GM19438 (cell line): Measurements from ENCODE around the gene SCARB1.
"Not testable (repeated sequence)": the region's sequence is repeated elsewhere in the genome, so short reads cannot be mapped to it uniquely, and the experiment has no call there.

ENCODE experiments used
- ATAC-seq: cut with Tn5 transposase; IDR thresholded peaks from one replicate; pipeline ENCODE4 v1.9.1; 2021; ENCODE audit warnings: low read depth; ENCODE audit not compliant: unreplicated experiment

The SCARB1 gene, protein sequence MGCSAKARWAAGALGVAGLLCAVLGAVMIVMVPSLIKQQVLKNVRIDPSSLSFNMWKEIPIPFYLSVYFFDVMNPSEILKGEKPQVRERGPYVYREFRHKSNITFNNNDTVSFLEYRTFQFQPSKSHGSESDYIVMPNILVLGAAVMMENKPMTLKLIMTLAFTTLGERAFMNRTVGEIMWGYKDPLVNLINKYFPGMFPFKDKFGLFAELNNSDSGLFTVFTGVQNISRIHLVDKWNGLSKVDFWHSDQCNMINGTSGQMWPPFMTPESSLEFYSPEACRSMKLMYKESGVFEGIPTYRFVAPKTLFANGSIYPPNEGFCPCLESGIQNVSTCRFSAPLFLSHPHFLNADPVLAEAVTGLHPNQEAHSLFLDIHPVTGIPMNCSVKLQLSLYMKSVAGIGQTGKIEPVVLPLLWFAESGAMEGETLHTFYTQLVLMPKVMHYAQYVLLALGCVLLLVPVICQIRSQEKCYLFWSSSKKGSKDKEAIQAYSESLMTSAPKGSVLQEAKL

DNA sequence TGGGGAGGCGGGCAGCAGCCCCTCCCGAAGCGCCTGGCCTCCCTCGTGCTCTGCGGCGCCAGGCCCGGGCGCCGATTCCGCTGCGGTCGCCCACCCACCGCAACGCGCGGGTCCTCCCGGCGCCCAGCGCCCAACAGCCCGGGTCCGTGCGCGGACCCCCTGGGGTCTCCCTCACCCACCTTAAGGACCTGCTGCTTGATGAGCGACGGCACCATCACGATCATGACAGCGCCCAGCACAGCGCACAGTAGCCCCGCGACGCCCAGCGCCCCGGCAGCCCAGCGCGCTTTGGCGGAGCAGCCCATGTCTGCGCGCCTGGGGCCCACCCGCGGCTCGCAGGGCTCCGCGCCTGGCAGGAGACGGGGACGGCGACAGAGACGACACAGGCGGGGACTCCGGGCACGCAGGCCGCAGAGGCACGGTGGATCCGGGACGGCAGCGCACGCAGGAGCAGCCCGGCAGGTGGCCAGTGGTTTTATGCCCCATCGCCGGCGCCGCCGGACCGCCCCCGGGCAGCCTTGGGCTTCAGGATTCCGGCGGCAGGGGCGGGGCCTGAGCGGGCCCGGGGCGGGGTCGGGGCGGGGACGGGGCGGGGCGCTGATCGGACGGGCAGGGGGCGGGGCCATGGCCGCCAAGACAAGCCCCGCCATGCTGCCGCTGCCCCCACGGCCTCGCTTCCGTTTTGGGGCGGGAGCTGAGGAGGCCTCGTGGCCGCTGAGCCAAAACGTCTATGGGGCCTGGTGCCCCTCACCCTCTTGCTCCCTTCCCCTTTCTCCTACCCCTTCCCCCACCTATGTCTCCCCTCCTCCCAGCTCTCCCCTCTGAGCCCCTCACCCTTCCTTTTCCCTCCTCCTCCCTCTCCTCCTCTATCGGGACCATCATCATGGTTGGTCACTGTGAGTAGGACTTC is at the start of gene SCARB1:
Gene SCARB1, minus strand, starts transcription at position 449 of the 910 bp plus-strand sequence. Its CDS starts 144 bp downstream, at position 305.
- ATAC-seq = peak; percentile 70

DNA sequence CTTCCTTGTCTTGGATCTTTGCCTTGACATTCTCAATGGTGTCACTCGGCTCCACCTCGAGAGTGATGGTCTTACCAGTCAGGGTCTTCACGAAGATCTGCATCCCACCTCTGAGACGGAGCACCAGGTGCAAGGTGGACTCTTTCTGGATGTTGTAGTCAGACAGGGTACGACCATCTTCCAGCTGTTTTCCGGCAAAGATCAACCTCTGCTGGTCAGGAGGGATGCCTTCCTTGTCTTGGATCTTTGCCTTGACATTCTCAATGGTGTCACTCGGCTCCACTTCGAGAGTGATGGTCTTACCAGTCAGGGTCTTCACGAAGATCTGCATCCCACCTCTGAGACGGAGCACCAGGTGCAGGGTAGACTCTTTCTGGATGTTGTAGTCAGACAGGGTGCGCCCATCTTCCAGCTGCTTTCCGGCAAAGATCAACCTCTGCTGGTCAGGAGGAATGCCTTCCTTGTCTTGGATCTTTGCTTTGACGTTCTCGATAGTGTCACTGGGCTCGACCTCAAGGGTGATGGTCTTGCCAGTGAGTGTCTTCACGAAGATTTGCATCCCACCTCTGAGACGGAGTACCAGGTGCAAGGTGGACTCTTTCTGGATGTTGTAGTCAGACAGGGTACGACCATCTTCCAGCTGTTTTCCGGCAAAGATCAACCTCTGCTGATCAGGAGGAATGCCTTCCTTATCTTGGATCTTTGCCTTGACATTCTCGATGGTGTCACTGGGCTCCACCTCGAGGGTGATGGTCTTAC is 49.0 kb upstream of the SCARB1 start:
- not testable (repeated sequence) for ATAC-seq

DNA sequence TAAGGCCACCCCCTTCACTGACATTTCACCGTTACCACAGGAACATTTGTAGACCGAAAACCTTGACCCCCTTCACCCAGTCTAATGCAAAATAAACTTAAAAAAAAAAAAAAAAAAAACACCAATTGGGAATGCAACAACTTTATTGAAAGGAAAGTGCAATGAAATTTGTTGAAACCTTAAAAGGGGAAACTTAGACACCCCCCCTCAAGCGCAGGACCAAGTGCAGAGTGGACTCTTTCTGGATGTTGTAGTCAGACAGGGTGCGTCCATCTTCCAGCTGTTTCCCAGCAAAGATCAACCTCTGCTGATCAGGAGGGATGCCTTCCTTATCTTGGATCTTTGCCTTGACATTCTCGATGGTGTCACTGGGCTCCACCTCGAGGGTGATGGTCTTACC is 47.9 kb upstream of the SCARB1 start:
- ATAC-seq = not testable (repeated sequence)

DNA sequence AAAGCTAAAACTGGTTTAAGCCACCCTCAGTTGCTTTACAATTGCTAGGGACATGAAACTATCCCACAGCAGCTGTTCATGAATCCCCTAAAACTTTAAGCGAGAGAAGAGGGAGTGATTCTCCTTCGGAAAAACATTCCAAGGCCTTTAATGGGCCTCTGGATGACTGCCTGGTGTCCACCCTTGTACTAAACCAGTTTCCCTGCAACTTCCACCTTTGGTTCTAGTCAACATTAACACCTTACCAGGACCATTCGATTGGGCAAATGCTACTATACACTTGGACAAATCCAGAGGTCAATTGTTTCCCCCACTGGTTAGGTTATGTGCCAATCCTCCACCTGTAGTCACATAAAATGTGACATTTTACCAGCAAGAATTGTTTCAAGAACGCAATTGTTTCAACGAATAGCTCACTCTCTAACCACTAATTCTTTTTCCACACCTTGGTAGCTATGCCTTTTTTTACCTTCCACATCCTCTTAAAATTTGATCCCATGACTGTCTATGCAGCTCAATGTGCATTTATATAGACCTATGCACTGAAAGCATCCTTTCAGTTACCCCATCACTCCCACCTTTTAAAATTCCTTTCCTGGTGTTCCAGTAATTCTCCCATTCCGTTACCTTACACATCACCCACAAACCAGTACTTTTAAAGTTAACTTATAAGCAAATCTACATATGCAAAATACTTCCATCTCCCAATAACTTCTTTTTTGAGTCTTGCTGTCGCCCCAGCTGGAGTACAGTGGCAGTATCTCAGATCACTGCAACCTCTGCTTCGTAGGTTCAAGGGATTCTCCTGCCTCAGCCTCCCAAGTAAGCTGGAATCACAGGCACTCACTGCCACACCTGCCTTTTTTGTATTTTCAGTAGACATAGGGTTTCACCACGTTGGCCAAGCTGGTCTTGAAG is 47.2 kb upstream of the SCARB1 start:
- ATAC-seq = no peak

DNA sequence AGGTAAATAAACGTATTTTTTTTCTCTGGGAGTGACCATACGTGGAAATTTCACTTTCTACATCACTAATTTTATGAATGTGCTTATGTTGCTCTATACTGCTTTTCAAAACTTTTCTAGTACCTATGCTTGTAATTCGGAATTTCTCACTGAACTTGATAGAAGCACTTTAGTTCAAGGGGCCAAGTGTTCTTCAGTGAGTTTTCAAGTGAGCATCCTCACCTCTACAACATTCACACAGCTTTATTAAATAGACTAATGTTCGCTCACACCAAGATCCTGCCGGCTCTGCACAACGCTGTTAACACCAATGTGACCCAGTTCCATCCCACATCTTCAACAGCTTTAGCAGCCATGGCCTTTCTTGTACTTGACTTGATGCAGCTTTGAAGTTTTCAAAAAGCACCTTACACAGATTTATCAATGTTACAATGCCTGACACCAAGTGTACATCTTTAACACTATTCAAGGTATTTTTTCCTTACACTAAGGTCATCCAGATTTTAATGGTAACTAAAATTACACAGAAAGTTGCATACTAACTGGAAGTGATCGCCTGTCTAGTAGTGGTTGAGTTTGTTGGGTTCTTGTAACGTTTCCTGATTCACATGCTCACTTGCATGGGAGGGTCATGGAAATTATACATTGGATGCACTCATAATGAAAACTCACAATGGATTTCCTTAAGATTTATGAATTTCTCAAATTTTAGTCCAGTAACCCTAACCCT is 46.3 kb upstream of the SCARB1 start:
- no peak for ATAC-seq

DNA sequence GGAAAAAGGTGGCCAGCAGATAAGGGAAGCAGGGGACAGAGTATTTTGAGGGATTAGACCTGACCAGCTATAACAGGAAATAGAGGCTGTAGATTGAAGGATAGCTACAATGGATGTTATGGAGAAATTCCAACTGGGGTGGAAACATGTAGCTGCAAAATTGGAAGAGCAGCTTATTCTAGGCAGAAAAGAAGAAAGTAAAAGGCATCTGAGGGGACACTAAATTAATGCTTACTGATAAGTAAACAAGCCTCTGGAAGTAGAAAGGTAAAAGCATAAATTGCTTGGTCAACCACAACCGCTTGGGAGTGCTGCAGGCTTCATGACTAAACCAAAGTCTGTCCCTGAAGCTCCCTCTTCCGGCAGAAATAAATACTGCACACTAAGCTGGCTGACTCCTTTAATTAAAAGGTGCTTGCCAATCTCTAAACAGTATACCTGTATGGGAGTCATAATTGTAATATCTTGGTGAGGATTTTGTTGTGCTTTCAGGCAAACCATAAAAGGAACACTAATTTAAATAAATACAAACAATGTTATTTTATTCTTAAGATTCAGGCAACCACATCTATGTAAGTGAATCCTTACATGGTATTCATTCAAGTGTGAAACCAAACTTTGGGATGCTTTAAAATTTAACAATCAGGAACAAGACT is 43.1 kb upstream of the SCARB1 start:
- peak; percentile 59 for ATAC-seq

DNA sequence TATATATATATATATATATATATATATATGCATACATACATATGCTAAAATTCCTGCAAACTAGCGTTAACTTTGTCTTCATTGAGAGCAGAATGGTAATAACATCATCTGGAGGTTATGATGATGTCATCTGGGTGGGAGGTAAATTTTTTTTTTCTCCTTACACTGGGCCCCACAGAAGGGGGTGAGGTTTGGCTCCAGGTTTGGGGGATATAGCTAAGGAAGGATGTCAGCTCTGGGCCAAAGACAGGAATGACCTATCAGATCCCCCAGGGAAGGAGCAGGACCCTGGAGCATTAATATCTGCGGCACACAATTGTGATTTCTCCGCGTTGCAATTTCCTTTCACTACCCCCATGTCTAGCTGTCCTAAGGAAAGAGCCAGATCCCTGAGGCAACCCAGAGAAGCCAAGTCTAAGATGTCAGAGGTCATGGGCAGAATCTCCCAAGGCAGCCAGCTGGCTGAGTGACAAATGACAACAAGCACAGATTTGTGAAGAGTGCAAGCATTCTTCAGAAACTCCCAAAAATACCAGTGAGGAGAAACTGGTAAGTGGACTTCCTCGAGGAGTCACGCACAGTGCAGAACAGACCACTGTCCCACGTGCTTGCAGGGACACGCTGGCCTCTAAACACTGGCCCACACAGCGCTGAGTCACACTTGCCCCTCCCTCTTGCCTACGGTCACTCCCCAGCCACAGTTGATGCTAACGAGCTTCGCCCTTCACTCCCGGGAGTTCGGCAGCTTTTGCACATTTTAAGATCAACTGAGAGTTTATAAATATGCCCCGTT is 40.8 kb upstream of the SCARB1 start:
- no peak for ATAC-seq

DNA sequence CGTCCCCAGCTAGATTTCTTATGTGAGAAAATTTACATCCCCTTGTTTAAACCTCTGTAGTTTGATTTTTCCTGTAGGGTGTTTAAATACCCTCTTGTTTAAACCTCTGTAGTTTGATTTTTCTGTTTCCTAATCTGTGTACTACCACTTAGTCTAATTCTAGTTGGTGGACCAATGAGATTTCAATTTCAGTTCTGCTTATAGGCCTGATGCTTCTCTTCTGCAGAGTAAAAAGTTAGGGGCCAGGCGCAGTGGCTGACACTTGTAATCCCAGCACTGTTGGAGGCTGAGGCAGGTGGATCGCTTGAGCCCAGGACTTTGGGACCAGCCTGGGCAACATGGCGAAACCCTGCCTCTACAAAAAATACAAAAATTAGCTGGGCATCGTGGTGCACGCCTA is 39.3 kb upstream of the SCARB1 start:
- ATAC-seq = no peak

DNA sequence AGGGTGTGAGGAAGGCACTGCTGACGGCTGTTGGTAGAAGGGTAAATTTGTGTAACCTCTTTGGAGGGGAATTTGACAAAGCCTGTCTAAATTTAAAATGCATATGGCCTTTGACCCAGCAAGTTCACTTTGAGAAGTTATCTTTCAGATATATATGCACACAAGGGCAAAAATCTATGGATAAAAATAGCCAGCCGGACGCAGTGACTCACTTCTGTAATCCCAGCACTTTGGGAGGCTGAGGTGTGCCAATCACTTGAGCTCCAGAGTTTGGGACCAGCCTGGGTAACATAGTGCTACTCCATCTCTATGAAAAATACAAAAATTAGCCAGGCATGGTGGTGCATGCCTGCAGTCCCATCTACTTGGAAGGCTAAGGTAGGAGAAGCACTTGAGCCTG is 37.3 kb upstream of the SCARB1 start:
- ATAC-seq = no peak

DNA sequence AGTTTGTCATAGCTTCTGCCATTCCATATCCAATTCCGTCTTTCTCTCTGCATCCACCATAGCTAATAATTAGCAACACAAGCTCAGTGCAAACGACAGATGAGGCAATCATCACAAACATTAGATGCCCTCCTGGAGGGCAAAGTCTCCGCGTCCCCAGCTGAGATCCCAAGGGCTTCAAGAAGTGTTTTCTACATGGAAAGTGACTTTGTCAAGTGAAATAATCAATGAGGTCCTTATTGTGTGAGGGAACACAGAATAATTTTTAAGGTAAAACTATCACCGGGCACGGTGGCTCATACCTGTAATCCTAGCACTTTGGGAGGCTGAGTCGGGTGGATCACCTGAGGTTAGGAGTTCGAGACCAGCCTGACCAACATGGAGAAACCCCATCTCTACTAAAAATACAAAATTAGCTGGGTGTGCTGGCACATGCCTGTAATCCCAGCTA is 36.7 kb upstream of the SCARB1 start:
- not testable (repeated sequence) for ATAC-seq

DNA sequence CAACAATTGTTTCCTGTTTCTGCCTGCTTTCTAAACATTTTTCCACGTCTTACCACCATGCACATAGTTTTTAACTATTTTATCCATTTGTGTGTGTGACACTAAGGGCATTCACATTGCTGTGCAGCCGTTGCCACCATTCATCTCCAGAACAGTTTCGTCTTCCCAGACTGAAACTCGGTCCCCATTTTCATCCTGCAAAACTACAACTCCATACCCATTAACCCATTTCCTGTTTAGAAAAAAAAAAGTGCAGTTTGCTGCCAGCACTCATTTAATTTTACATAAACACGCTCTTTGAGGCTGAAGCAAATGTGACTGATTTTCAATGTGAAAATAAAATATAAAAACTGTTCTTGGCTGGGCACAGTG is 35.2 kb upstream of the SCARB1 start:
- no peak for ATAC-seq

DNA sequence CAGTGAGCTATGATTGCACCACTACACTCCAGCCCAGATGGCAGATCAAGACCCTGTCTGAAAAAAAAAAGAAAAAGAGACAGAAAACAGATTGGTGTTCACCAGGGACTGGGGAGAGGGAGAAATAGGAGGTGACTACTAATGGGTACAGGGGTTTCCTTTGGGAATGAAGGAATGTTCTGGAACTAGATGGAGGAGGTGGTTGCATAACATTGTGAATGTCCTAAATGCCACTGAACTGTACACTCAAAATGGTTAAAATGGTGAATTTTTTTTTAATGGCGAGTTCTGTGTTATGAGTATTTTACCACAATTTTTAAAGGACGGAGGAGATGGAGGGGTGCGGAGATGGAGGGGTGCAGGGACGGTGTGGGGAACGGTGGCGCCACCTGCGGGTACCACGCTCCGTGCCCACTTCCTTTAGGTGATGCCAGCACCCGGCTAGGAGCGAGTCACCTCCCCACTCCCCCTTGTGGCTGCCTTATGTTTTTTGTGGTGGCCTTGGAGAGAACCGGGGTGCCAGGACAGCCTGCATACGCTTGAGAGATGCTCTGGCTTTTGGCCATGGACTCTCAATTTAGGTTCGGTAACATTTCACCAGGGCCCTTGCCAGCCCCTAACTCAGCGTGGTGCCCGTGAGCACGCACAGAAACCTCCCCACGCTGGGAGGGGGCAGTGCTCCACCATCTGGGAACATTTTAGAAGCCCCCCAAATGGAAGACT is 34.7 kb upstream of the SCARB1 start:
- no peak for ATAC-seq

DNA sequence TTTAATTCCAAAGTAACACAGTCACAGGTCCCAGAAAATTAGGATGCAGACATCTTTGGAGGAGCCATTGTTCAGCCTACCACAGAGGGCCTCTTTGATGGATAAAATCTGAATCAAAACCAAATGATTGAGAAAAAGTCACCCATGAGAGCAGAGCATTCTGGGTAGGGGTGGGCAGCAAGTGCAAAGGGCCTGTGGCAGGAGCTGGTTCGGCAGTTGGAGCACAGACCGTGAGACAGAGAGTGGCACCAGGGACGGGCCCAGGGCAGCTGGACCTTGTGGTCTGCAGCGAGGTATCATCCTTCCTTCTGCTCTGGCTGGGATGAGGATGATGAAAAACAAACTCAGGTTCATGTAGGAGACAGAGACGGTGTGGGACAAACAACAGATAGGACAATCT is 32.8 kb upstream of the SCARB1 start:
- ATAC-seq = no peak

DNA sequence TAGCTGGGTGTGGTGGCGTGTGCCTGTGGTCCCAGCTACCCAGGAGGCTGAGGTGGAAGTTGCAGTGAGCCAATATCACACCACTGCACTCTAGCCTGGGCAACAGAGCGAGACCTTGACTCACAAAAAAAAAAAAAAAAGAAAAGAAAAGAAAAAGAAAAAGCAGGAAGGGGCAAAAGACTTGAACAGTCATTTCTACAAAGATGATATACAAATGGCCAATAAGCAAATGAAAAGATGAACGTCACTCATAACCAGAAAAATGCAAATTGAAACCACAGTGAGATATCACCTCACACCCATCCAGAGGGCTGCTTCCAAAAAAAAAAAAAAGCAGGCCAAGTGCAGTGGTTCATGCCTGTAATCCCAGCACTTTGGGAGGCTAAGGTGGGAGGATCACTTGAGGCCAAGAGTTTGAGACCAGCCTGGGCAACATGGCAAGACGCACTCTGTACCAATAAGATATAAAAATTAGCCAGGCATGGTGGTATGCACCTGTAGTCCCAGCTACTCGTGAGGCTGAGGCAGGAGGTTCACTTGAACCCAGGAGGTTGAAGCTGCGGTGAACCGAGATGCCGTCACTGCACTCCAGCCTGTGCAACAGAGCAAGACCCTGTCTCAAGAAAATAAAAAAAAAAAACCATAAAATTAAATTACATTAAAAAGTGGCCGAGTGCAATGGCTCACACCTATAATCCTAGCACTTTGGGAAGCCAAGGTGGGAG is 30.3 kb upstream of the SCARB1 start:
- ATAC-seq = peak; percentile 61

DNA sequence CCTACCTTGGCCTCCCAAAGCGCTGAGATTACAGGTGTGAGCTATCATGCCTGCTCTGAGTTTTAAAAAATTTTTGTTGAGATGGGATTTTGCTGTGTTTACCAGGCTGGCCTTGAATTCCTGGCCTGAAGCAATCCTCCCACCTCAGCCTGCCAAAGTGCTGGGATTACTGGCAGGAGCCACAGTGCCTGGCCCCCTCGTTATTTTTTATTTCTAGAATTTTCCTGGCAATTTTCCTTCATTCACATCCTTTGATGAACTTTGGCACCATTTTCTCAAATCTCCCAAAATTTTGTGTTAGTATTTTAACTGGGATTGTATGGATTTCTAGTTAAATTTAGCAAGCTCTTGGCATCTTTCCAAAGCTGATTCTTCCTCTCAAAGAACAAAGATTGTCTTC is 24.6 kb upstream of the SCARB1 start:
- no peak for ATAC-seq

DNA sequence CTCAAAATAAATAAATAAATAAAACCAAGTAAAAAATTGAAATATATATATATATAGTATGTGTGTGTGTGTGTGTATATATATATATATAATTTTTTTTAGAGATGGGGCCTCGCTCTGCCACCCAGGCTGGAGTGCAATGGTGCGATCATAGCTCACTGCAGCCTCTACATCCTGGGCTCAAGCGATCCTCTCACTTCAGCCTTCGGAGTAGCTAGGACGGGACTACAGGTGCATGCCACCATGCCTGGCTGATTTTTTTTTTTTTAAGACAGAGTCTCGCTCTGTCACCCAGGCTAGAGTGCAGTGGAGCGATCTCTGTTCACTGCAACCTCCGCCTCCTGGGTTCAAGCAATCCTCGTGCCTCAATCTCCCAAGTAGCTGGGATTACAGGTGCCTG is 24.1 kb upstream of the SCARB1 start:
- not testable (repeated sequence) for ATAC-seq
